Caki2 (cell line): ENCODE results near the gene HACD2. TPM values are rescaled to one million over a fixed set of nuclear protein-coding genes. Genes with fewer than 3 reads are reported as not detected.

Source experiments
- DNase-seq: peaks from one replicate; pipeline ENCODE4 v3.0.0-alpha.2; 2015; ENCODE audit warnings: low read depth
- in situ Hi-C: cut with HindIII; loops from 2 replicates; pipeline ENCODE4 v1.10.0; 2016; ENCODE audit warnings: low sequenced_read_pairs, low pct_unique_long_range_greater_than_20kb, mixed read lengths
- total RNA-seq: library from RNA; depleted of rRNA; stranded (reverse); fragments of >200 nt; shearing (Covaris generic); gene quantifications from 2 replicates; pipeline ENCODE4 v1.2.3, GENCODE V29; 2014; ENCODE audit warnings: low replicate concordance; rRNA removed

HACD2 gene
- total RNA-seq, 1 experiment from 2014 or later, result 7.7 TPM

GRCh38 chr3:123446210-123446609, 138.6 kb downstream of the HACD2 start:
- in situ Hi-C loops, result no loop called here
- no peak for DNase-seq

GRCh38 chr3:123445702-123446101, 139.2 kb downstream of the HACD2 start:
- no peak for DNase-seq
- in situ Hi-C loops, result no loop called here

GRCh38 chr3:123444744-123445143, 140.1 kb downstream of the HACD2 start:
- in situ Hi-C loops, result no loop called here
- DNase-seq, result no peak

GRCh38 chr3:123444023-123444422, 140.8 kb downstream of the HACD2 start:
- no peak for DNase-seq
- in situ Hi-C loops, result no loop called here

- DNase-seq, result no peak
- in situ Hi-C loops, result no loop called here
Observed at GRCh38 chr3:123442908-123443307, 141.9 kb downstream of the HACD2 start.

- no peak for DNase-seq
- in situ Hi-C loops, result no loop called here
Observed at GRCh38 chr3:123442125-123442524, 142.7 kb downstream of the HACD2 start.

Other genes with a start within 250 kb of the HACD2 start
- gene ADCY5, start 136.0 kb downstream of the HACD2 start, total RNA-seq, result 0.23 and 5.9 TPM in 2 replicates